NCI-H460 (cell line): ENCODE measurements around the gene IGHMBP2. TPM values are rescaled to one million over a fixed set of nuclear protein-coding genes. Genes with fewer than 3 reads are reported as not detected.

Source experiments
- DNase-seq: peaks from one replicate; pipeline ENCODE4 v3.0.0-alpha.2; 2016; ENCODE audit warnings: low read depth; ENCODE audit errors: extremely low read depth
- total RNA-seq: library from RNA; depleted of rRNA; stranded (reverse); fragments of >200 nt; shearing (Covaris generic); gene quantifications from 2 replicates; pipeline ENCODE4 v1.2.3, GENCODE V29; 2014

The IGHMBP2 gene
- total RNA-seq, 1 experiment from 2014 or later = 8.3 TPM

DNA sequence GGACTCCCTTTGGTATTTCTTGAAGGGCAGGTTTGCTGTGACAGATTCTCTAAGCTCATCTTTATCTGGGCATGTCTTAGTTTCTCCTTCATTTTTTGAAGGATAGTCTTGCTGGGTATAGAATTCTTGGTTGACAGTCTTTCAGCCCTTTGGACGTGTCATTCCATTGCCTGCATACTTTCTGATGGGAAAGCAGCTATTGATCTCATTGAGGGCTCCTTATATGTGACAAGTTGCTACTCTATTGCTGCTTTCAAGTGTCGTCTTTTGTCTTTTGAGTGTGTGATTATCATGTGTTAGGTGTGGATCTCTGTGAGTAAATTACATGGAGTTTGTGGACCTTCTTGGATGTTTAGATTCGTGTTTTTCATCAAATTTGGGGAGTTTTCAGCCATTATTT lies 21.9 kb downstream of the IGHMBP2 start:
- DNase-seq = no peak

DNA sequence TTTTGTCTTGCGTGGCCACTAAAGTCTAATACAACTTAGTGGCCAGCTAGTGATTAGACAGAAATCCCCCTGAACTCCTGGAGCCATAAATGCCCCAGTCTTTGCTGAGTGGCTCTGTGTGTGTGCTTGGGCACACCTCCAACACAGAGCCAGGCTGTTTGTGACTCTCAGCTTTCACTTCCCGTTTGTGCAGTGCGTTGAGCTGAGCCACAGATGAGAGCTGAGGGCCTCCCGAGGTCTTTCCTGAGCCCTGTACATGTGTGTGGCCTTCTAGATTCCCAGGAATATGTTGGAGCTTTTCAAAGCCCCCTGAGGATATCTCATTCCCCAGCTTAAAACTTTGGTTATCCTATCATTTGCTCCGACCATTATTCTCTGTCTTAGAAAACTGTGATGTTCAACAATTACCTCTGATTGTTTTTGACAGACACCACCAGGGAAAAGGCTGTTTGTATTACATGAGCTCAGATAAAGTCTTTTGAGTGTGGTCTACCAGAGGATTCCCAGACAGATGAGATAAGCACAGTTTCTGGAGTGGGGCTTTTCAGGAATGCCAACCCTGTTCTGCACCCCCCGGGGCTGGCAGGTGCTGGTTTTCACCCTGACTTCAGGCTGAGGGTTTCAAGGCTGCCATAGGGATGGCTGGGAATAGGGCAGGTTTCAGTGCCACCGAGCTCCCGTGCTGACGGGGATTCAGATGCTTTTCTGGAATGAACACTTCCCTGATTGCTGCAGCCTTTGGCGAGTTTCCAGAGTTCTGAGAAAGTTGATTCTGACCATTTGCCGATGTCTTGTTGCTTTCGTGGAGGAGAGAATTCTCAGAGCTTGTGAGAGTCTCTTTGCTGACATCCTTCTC lies 23.8 kb downstream of the IGHMBP2 start:
- no peak for DNase-seq

- no peak for DNase-seq
Observed at GRCh38 chr11:68928136-68928880, 24.6 kb downstream of the IGHMBP2 start.

GRCh38 chr11:68929135-68929534 lies 25.4 kb downstream of the IGHMBP2 start:
- DNase-seq = no peak

GRCh38 chr11:68929706-68930570 lies 26.2 kb downstream of the IGHMBP2 start:
- DNase-seq = no peak

- no peak for DNase-seq
Observed at GRCh38 chr11:68930991-68931855, 27.5 kb downstream of the IGHMBP2 start.

DNA sequence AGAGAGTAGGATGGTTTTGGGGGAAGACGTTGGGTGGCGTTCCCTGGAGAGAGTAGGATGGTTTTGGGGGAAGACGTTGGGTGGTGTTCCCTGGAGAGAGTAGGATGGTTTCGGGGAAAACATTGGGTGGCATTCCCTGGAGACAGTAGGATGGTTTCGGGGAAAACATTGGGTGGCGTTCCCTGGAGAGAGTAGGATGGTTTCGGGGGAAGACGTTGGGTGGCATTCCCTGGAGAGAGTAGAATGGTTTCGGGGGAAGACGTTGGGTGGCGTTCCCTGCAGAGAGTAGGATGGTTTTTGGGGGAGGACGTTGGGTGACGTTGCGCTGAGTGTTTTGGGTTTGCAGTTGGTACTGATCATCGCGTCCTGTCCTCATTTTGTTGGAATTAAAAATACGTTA lies 28.2 kb downstream of the IGHMBP2 start:
- no peak for DNase-seq

GRCh38 chr11:68932358-68932757 lies 28.7 kb downstream of the IGHMBP2 start:
- no peak for DNase-seq

DNA sequence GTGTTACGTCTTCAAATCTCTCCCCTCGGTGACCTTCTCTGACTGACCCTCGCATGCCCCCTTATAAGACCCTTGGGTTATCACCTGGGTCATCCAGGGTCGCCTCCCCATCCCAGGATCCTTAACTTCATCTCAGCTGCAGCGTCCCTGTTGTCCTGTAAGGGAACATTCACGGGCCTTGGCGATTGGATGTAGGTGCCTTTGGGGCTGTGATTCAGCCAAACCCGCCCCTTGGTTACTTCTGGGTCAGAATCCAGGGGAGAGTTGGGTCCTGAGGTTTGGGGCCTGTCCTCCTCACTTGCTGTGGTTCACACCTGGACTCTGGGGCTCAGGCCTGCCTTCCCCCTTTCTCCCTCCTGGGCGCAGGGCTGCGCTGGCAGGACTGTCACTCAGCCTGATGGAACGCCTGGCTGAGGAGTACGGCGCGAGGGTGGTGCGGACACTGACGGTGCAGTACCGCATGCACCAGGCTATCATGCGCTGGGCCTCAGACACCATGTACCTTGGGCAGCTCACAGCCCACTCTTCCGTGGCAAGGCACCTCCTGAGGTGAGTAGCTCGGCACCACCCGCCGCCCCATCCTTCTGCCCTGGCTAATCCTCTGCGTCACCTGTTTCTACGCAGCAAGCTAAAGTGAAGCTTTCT lies 29.4 kb downstream of the IGHMBP2 start:
- no peak for DNase-seq

- no peak for DNase-seq
Observed at GRCh38 chr11:68933605-68934320, 30.1 kb downstream of the IGHMBP2 start.

DNA sequence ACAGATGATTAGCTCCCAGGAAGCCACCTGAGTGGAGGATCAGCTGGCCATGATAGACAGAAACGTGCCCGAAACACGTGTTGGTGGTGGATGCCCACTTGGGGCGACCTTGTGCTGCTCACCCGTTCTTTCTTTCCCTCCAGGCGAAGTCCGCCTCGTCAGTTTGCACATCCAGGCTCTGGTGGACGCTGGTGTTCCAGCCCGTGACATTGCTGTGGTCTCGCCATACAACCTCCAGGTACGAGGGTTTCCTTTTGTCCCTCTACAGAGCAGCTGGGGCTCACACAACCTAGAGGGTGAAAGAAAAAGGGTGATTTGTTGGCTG lies 30.6 kb downstream of the IGHMBP2 start:
- no peak for DNase-seq

GRCh38 chr11:68934666-68935065 lies 31.0 kb downstream of the IGHMBP2 start:
- DNase-seq = no peak

- DNase-seq = no peak
Observed at GRCh38 chr11:68935066-68935465, 31.4 kb downstream of the IGHMBP2 start.

GRCh38 chr11:68935516-68936357 lies 32.0 kb downstream of the IGHMBP2 start:
- DNase-seq = no peak

GRCh38 chr11:68936358-68936636 lies 32.6 kb downstream of the IGHMBP2 start:
- no peak for DNase-seq

DNA sequence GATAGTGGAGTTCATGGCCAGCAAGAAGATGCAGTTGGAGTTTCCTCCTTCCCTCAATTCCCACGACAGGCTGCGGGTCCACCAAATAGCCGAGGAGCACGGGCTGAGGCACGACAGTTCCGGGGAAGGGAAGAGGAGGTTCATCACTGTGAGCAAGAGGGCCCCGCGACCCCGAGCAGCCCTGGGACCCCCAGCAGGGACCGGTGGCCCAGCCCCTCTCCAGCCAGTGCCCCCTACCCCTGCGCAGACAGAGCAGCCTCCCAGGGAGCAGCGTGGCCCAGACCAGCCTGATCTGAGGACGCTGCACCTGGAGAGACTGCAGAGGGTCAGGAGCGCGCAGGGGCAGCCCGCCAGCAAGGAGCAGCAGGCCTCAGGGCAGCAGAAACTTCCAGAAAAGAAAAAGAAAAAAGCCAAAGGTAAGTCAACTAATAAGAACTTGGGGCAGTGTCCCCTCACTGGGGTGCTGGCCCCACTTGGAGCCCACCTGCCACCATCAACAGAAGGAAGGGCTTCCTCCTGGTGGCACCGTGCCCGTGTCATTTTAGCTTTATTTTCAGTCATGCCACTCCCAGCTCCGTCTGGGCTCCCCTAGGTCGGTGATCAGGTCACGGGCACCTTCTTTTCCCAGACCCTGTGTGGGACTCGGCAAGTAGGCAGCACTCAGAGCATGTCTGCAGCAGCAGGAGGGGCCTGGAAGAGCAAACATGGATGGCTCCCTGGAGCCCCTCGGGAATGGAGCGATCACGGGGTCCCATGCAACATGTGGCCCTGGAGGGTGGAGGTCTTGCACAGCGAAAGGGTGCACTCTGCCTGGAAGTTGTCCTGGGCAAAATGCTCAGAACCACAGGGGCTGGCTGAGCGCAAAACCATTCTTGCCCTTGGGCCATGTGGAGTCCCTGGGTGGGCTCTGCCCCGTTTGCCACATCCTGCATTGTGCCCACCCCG lies 33.3 kb downstream of the IGHMBP2 start:
- DNase-seq = no peak

GRCh38 chr11:68938088-68938487 lies 34.4 kb downstream of the IGHMBP2 start:
- no peak for DNase-seq
